ENCODE results near the gene NBEAL2.
A peak's percentile ranks its signal among the peaks of the same experiment; 100 is the strongest.

NBEAL2 gene

DNA sequence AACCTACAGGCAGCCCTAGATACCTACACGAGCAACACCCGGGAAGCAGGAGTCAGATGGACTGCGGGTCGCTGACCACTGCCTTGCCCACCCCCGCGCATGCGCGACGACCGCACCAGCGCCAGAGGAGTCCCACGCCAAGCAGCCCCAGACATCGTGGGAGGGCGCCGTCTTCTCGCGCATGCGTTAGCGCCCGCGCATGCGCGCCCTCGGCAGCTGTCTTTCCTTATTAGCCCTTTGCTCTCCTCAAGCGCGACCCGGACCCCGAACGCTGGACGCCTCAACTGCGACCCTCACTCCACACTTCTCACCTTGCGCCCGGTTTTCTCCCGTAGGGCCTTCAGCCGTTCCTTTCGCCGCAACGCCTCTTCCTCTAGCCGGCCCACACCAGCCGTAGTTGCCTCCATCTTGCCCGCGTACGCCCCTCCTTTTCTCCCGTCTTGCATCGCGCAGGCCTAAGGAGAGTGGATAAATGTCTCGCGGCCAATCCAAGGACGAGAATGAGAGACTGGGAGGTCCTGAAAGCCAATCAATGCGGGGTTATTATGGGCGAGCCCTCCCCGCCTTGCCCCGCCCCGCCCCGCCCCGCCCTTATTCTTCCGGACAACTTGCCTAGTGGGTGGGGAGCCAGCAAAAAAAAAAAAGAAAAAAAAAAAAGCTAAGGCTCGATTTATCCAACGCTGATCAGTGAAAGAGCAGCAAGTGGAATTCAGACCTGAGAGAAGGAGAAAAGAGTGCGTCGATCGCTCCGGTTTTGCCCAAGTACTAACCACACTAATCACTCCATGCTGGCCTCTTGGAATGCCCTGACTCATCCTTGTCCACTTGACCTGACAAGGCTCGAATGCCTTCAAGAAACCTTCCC is 2.9 kb upstream of the NBEAL2 start, which contains the start of gene CCDC12 (continued):
- TF ChIP-seq SP3 (tag by site-specific recombination; IDR thresholded peaks at IDR 0.05) (peak; percentile 90), ZFP41 (tag by site-specific recombination; IDR thresholded peaks at IDR 0.05; ENCODE audit: borderline replicate concordance) (no peak), ZNF660 (tag by site-specific recombination; IDR thresholded peaks at IDR 0.05) (no peak), IKZF3 (tag by site-specific recombination; IDR thresholded peaks at IDR 0.05) (no peak), ZBTB8A (tag by site-specific recombination; IDR thresholded peaks at IDR 0.05) (peak; percentile 29; the same call in 1 of the 2 replicates), ZNF776 (tag by site-specific recombination; IDR thresholded peaks at IDR 0.05; ENCODE audit: borderline replicate concordance) (no peak), ZNF621 (tag by site-specific recombination; IDR thresholded peaks at IDR 0.05) (no peak), ZNF2 (tag by site-specific recombination; IDR thresholded peaks at IDR 0.05) (no peak), ZFP69B (tag by site-specific recombination; IDR thresholded peaks at IDR 0.05) (no peak), ZNF707 (tag by site-specific recombination; IDR thresholded peaks at IDR 0.05) (no peak), ZNF664 (tag by site-specific recombination; IDR thresholded peaks at IDR 0.05) (no peak), ZNF555 (tag by site-specific recombination; conservative IDR thresholded peaks at IDR 0.05) (no peak), ZNF23 (tag by site-specific recombination; IDR thresholded peaks at IDR 0.05; ENCODE audit: borderline replicate concordance) (no peak), ZNF175 (tag by site-specific recombination; IDR thresholded peaks at IDR 0.05) (no peak), GLIS2 (tag by site-specific recombination; IDR thresholded peaks at IDR 0.05) (peak; percentile 87), ZNF133 (tag by site-specific recombination; IDR thresholded peaks at IDR 0.05) (no peak), ZNF747 (tag by site-specific recombination; IDR thresholded peaks at IDR 0.05) (no peak), ZSCAN23 (tag by site-specific recombination; IDR thresholded peaks at IDR 0.05) (no peak), ZNF510 (tag by site-specific recombination; IDR thresholded peaks at IDR 0.05; ENCODE audit: insufficient replicate concordance) (no peak), ZNF654 (tag by site-specific recombination; IDR thresholded peaks at IDR 0.05; ENCODE audit: low read depth) (no peak)
- TF ChIP-seq, protein P1, sequence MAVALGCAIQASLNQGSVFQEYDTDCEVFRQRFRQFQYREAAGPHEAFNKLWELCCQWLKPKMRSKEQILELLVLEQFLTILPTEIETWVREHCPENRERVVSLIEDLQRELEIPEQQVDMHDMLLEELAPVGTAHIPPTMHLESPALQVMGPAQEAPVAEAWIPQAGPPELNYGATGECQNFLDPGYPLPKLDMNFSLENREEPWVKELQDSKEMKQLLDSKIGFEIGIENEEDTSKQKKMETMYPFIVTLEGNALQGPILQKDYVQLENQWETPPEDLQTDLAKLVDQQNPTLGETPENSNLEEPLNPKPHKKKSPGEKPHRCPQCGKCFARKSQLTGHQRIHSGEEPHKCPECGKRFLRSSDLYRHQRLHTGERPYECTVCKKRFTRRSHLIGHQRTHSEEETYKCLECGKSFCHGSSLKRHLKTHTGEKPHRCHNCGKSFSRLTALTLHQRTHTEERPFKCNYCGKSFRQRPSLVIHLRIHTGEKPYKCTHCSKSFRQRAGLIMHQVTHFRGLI (tag by site-specific recombination; IDR thresholded peaks at IDR 0.05), result no peak
- TF ChIP-seq, protein P2, sequence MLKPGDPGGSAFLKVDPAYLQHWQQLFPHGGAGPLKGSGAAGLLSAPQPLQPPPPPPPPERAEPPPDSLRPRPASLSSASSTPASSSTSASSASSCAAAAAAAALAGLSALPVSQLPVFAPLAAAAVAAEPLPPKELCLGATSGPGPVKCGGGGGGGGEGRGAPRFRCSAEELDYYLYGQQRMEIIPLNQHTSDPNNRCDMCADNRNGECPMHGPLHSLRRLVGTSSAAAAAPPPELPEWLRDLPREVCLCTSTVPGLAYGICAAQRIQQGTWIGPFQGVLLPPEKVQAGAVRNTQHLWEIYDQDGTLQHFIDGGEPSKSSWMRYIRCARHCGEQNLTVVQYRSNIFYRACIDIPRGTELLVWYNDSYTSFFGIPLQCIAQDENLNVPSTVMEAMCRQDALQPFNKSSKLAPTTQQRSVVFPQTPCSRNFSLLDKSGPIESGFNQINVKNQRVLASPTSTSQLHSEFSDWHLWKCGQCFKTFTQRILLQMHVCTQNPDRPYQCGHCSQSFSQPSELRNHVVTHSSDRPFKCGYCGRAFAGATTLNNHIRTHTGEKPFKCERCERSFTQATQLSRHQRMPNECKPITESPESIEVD (tag by site-specific recombination; IDR thresholded peaks at IDR 0.05), result no peak
- TF ChIP-seq, protein P3, sequence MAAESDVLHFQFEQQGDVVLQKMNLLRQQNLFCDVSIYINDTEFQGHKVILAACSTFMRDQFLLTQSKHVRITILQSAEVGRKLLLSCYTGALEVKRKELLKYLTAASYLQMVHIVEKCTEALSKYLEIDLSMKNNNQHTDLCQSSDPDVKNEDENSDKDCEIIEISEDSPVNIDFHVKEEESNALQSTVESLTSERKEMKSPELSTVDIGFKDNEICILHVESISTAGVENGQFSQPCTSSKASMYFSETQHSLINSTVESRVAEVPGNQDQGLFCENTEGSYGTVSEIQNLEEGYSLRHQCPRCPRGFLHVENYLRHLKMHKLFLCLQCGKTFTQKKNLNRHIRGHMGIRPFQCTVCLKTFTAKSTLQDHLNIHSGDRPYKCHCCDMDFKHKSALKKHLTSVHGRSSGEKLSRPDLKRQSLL (tag by site-specific recombination; IDR thresholded peaks at IDR 0.05), result no peak
- TF ChIP-seq, protein P4, sequence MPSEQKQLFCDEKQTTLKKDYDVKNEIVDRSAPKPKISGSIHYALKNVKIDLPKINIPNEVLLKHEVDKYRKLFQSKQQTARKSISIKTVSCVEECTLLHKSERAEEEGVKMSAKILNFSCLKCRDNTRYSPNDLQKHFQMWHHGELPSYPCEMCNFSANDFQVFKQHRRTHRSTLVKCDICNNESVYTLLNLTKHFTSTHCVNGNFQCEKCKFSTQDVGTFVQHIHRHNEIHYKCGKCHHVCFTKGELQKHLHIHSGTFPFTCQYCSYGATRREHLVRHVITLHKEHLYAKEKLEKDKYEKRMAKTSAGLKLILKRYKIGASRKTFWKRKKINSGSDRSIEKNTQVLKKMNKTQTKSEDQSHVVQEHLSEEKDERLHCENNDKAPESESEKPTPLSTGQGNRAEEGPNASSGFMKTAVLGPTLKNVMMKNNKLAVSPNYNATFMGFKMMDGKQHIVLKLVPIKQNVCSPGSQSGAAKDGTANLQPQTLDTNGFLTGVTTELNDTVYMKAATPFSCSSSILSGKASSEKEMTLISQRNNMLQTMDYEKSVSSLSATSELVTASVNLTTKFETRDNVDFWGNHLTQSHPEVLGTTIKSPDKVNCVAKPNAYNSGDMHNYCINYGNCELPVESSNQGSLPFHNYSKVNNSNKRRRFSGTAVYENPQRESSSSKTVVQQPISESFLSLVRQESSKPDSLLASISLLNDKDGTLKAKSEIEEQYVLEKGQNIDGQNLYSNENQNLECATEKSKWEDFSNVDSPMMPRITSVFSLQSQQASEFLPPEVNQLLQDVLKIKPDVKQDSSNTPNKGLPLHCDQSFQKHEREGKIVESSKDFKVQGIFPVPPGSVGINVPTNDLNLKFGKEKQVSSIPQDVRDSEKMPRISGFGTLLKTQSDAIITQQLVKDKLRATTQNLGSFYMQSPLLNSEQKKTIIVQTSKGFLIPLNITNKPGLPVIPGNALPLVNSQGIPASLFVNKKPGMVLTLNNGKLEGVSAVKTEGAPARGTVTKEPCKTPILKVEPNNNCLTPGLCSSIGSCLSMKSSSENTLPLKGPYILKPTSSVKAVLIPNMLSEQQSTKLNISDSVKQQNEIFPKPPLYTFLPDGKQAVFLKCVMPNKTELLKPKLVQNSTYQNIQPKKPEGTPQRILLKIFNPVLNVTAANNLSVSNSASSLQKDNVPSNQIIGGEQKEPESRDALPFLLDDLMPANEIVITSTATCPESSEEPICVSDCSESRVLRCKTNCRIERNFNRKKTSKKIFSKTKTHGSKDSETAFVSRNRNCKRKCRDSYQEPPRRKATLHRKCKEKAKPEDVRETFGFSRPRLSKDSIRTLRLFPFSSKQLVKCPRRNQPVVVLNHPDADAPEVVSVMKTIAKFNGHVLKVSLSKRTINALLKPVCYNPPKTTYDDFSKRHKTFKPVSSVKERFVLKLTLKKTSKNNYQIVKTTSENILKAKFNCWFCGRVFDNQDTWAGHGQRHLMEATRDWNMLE (tag by site-specific recombination; conservative IDR thresholded peaks at IDR 0.05; ENCODE audit: low read depth), result no peak
- TF ChIP-seq, protein P5, sequence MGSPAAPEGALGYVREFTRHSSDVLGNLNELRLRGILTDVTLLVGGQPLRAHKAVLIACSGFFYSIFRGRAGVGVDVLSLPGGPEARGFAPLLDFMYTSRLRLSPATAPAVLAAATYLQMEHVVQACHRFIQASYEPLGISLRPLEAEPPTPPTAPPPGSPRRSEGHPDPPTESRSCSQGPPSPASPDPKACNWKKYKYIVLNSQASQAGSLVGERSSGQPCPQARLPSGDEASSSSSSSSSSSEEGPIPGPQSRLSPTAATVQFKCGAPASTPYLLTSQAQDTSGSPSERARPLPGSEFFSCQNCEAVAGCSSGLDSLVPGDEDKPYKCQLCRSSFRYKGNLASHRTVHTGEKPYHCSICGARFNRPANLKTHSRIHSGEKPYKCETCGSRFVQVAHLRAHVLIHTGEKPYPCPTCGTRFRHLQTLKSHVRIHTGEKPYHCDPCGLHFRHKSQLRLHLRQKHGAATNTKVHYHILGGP (tag by site-specific recombination; IDR thresholded peaks at IDR 0.05), result no peak
- TF ChIP-seq, protein P6, sequence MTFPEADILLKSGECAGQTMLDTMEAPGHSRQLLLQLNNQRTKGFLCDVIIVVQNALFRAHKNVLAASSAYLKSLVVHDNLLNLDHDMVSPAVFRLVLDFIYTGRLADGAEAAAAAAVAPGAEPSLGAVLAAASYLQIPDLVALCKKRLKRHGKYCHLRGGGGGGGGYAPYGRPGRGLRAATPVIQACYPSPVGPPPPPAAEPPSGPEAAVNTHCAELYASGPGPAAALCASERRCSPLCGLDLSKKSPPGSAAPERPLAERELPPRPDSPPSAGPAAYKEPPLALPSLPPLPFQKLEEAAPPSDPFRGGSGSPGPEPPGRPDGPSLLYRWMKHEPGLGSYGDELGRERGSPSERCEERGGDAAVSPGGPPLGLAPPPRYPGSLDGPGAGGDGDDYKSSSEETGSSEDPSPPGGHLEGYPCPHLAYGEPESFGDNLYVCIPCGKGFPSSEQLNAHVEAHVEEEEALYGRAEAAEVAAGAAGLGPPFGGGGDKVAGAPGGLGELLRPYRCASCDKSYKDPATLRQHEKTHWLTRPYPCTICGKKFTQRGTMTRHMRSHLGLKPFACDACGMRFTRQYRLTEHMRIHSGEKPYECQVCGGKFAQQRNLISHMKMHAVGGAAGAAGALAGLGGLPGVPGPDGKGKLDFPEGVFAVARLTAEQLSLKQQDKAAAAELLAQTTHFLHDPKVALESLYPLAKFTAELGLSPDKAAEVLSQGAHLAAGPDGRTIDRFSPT (tag by site-specific recombination; IDR thresholded peaks at IDR 0.05), result no peak

Measured in HEK293 (cell line).